ENCODE measurements around the gene GBE1.

DNA sequence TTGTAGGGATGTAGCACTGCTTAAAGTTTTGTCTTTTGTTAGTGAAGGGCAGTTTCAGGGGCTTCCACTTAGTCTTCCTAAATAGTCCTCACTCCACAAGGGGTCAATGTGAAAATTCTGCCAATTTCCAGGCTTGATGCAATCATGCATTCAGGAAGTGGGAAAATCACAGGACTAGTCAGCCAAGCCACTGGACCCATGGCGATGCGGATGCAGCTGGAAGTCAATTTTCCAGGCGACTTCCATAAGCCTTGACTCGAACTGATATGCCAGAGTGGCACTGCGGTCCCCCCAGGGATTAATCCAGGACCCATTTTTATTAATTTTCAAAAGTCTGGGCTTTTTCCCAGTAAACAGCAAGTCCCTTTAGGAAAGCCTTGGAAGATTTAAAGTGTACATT lies 26.1 kb downstream of the GBE1 start:
- TF ChIP-seq, protein P1, sequence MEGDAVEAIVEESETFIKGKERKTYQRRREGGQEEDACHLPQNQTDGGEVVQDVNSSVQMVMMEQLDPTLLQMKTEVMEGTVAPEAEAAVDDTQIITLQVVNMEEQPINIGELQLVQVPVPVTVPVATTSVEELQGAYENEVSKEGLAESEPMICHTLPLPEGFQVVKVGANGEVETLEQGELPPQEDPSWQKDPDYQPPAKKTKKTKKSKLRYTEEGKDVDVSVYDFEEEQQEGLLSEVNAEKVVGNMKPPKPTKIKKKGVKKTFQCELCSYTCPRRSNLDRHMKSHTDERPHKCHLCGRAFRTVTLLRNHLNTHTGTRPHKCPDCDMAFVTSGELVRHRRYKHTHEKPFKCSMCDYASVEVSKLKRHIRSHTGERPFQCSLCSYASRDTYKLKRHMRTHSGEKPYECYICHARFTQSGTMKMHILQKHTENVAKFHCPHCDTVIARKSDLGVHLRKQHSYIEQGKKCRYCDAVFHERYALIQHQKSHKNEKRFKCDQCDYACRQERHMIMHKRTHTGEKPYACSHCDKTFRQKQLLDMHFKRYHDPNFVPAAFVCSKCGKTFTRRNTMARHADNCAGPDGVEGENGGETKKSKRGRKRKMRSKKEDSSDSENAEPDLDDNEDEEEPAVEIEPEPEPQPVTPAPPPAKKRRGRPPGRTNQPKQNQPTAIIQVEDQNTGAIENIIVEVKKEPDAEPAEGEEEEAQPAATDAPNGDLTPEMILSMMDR (IDR thresholded peaks at IDR 0.05; ENCODE audit: low read length), result no peak
- no peak for TF ChIP-seq EZH2phosphoT487 (IDR thresholded peaks at IDR 0.05; ENCODE audit: low read length)

All from MM.1S (cell line).